Effector CD4-positive, alpha-beta T cell (primary cell): ENCODE measurements around the gene TJAP1.
"Not testable (repeated sequence)": the region's sequence is repeated elsewhere in the genome, so short reads cannot be mapped to it uniquely, and the experiment has no call there.

ENCODE experiments used
- DNase-seq: peaks from one replicate; pipeline ENCODE4 v3.0.0-alpha.2; 2020

Gene TJAP1

GRCh38 chr6:43453831-43454230, 23.5 kb upstream of the TJAP1 start:
- no peak for DNase-seq

DNA sequence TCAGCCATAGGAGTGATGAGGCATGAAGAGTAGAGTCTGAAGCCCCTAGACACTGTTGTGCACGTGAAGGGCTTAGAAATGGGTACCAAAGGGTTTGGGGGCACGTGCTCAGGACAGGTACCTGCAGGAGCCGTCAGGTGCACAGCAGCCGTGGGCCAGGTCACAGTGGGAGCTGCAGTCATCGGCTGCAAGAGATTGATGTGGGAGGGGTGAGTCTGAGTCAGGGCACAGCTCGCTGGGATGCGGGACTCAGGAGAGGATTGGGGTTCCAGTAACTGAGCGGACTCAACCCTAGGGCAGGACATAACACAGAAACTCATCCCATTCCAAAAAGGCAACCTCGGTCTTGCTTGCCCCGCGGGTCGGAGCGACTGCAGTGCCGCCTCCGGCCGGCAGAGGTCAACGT, 23.1 kb upstream of the TJAP1 start:
- DNase-seq, result peak; percentile 57

DNA sequence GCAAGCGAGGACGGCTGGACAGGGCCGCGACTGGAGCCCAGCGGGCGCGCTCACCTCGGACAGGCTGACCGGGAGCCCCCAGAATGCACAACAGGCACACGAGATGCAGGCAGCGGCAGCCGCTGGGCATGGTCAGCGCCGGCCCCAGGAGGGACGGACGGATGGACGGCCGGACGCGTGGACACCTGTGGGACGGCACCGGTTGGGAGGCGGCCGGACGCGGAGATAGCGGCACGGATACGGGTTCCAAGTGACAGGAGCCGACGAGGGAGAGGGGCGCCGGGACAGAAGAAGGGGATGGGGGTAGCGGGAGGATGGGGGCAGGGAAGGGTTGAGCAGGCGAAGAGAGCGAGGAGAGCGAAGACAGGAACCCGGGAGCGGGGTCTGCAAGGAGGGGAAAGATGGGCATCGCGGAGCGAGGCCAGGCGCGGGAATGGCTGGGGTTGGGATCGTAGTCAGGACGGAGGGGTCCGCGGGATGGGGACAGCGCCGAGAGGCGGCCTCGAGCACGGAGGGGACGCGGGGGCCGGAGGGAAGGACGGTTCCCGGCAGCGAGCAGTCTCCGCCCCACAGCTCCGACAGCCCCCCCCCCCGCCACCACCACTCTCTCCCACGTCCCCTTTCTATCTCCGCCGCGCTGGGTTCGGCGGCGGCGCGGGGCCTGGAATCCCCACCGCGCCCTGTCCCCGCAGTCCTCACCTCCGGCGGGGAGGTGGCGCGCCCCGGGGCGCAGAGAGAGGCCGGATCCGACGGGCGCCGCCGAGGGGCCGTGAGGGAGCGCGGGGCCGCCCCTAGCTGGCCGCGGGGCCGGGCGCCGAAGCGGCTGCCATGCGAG, 22.5 kb upstream of the TJAP1 start:
- peak; percentile 13 for DNase-seq

- peak; percentile 39 for DNase-seq
Measured at GRCh38 chr6:43455531-43456428, 21.6 kb upstream of the TJAP1 start, which contains the start of gene DLK2. TSS of gene DLK2 (minus strand) at chr6:43455548. CDS start at chr6:43454825, 723 bp downstream.

DNA sequence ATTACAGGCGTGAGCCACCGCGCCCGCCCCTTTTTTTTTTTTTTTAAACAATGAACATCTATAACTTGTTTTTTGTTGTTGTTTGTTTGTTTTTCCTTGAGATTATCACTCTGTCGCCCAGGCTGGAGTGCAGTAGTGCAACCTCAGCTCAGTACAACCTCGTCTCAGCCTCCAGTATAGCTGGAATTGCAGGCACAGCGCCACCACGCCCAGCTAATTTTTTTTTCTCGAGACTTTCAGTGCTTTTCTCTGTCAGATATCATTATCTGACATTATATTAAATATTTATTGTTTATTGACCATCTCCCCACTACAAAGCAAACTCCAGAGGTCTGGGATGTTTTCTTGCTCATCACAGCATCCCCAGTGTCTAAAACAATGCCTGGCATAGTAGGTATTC, 19.7 kb upstream of the TJAP1 start:
- DNase-seq, result no peak

- not testable (repeated sequence) for DNase-seq
Measured at GRCh38 chr6:43458154-43458553, 19.2 kb upstream of the TJAP1 start.

DNA sequence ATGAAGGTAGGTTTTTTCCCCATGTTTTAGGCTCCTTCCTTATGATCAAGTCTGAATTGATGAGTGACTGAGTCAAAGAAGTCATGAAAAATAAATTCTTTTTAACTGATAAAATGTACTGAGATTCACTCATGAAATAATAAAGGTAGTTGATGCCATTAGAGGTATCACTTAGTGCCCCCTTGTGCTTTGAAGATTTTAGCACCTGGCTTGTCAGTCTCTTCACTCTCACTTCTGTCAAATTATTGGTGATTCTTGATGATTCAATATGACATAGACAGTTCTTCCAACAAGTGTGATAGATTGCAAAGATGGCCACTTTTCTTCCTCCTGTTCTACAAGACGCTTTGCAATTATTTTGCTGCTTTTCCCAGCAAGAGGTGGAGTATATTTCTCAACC, 17.8 kb upstream of the TJAP1 start:
- no peak for DNase-seq

GRCh38 chr6:43460032-43460431, 17.3 kb upstream of the TJAP1 start:
- DNase-seq, result no peak

- no peak for DNase-seq
Measured at GRCh38 chr6:43461936-43462335, 15.4 kb upstream of the TJAP1 start.

- DNase-seq, result no peak
Measured at GRCh38 chr6:43464337-43464736, 13.0 kb upstream of the TJAP1 start.

DNA sequence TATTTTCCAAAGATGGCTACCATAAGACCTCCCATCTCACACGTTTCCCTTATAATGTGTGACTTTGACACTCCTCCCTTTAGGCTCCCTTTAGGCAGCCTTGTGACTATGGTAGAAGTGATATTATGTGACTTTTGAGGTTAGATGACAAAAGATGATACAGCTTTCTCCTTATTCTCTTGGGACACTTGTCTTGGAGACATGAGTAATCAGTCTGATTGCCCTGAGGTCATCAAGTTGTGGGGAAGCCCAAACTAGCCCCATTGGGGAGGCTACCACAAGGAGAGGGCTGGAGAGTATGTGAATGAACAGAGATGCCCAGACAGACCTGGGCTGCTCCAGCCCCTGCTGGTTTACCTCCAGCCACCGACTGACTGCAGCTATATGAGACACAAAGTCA, 11.4 kb upstream of the TJAP1 start:
- no peak for DNase-seq

GRCh38 chr6:43467265-43467664, 10.1 kb upstream of the TJAP1 start:
- not testable (repeated sequence) for DNase-seq

- DNase-seq, result no peak
Measured at GRCh38 chr6:43467752-43468151, 9.6 kb upstream of the TJAP1 start.

GRCh38 chr6:43468240-43468639, 9.1 kb upstream of the TJAP1 start:
- no peak for DNase-seq

DNA sequence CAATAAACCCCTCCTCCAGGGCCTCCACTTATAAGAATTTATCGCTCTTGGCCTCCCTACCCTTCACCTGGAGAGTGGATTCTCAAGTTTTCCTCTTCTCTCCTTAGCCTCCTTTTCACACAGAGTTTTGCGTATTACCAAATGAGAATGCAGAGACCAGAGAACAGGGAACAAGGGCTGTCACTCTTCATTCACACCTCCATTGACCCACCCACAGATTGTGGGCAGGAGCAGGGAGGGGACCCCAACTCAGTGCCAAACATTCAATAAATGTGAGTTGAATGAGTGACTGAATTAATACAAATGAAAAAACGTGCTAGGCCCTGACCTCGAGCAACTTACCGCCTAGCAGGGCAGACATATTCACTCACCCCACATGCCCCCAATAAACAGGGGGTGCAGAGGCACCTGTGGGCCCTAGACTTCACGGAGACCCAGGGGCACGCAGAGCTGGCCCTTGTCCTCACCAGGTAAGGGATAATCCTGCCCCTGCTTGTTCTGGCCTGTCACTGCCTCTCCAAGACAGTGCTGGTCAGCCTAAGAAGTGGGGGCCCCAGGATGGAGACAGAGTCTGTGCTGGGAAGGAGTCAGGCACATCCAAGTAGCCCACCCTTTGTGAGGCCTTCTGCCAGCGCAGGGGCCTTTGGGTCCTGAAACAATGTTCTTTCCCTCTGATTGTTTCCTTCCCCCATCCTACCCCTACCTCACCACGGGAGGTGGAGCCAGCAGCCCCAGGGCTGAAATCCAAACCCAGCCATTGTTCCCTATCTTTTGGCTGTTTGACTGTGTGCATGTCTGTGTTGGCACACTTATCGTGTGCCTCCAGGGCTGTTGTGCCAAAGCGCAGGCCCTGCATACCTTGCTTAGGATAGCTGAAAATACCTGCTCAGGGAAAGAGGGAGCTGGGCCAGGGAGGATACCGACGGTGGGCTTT, 8.4 kb upstream of the TJAP1 start:
- DNase-seq, result no peak

DNA sequence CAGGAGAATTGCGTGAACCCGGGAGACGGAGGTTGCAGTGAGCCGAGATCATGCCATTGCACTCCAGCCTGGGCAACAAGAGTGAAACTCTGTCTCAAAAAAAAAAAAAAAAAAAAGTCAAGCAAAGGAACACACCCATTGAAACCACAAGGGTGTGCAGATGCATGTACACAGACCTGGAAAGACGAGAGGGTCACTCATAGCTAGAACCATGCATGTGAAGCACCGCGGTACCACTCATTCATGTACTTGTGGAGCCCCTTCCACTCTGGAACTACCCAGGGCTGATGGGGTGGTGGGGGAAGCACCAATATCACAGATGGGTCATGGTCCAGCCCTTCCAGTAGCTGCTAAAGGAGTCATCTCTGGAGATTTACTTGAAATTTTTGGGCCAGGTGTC, 7.4 kb upstream of the TJAP1 start:
- DNase-seq, result no peak

DNA sequence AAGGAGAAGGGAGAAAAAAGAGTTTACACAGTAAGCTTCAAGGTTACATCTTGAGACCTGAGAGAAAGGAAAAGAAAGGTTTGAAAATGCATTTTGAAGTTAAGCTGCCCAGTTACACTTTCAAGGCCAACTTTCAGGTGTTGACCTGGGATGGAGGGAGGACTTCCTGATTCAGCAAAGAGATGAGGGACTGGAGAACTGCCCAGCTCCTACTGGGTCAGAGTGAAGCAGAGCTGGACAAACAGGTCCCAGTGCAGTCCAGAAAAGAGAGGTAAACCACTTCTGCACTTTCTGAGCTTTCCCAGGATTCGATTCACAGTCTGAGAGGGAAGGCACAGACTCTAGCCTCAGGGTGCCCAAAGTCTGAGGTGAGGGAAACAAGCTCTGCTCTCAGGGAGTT, 6.0 kb upstream of the TJAP1 start:
- DNase-seq, result no peak

GRCh38 chr6:43472515-43472914, 4.9 kb upstream of the TJAP1 start:
- DNase-seq, result no peak

DNA sequence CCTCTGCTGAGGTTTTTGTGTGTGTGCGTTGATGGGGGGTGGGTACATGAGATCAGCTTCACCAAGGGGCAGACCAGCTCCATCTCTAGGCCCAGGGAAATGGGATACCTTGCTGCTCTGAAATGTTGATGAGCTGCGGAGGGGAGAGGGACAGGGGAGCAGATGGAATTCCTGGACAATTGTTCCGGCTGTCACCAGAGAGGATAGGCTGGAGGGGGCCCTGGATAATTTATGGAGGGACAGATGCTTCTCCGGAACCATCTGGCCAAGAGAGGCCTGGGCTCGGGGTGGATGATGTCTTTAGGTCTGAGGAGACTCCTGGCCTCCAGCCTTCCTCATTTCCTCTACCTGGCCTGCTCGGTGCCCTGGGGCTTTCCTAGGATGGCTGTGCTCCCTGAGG, 1.9 kb upstream of the TJAP1 start:
- no peak for DNase-seq

GRCh38 chr6:43476746-43477145, 624 bp upstream of the TJAP1 start:
- DNase-seq, result no peak

DNA sequence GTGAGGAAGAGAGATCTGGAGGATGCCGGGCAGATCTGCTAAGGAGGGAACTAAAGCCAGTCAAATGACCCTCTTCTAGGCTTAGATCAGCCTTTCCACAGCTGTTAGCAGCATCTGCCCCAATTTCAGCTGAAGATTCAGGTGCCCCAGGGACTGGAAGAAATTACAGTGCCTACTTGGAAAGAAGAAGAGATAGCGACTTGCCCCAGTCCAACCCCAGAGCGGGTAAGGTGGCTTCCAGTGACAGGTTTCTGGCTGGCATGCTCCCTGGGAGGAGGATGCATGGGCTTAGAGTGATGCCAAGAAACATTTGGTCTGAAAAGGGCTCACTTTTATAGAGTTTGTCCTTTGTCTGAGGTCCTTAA, 620 bp downstream of the TJAP1 start:
- no peak for DNase-seq

- DNase-seq, result no peak
Measured at GRCh38 chr6:43481075-43481474, 3.7 kb downstream of the TJAP1 start.
